Progenitor cell of endocrine pancreas (in vitro differentiated cells): ENCODE measurements around the gene PGAP2. TPM values are rescaled to one million over a fixed set of nuclear protein-coding genes. Genes with fewer than 3 reads are reported as not detected.

Experiments used
- total RNA-seq: library from RNA; stranded (reverse); gene quantifications from 2 replicates; pipeline ENCODE4 v1.2.1, GENCODE V29; 2021

Gene PGAP2
- total RNA-seq, 1 donor from 2014 or later: 51.3 TPM

Other genes with a start within 250 kb of the PGAP2 start
- gene ART5, start 166.6 kb upstream of the PGAP2 start, total RNA-seq: 1.8 and 3.8 TPM in 2 replicates
- not detected in 2 replicates for gene ART1, start 163.4 kb upstream of the PGAP2 start, total RNA-seq
- 2.8 and 3.3 TPM in 2 replicates for gene CHRNA10, start 137.2 kb upstream of the PGAP2 start, total RNA-seq
- gene NUP98, start 11.0 kb upstream of the PGAP2 start, total RNA-seq: 80.3 and 83.4 TPM in 2 replicates
- 21.4 and 25.0 TPM in 2 replicates for gene RHOG, start 32.4 kb downstream of the PGAP2 start, total RNA-seq
- gene STIM1, start 47.1 kb downstream of the PGAP2 start, total RNA-seq: 27.2 and 32.7 TPM in 2 replicates